GM12801 (cell line): ENCODE results near the gene MYL11.

ENCODE experiments used
- TF ChIP-seq, protein P1 (sequence below): IDR thresholded peaks from one replicate; pipeline ENCODE4 v1.5.1; 2011; ENCODE audit warnings: control low read depth; ENCODE audit not compliant: insufficient read length; ENCODE audit errors: extremely low read depth

MYL11 gene

GRCh38 chr16:30379158-30379783, 4.7 kb downstream of the MYL11 start:
- TF ChIP-seq, protein P1, sequence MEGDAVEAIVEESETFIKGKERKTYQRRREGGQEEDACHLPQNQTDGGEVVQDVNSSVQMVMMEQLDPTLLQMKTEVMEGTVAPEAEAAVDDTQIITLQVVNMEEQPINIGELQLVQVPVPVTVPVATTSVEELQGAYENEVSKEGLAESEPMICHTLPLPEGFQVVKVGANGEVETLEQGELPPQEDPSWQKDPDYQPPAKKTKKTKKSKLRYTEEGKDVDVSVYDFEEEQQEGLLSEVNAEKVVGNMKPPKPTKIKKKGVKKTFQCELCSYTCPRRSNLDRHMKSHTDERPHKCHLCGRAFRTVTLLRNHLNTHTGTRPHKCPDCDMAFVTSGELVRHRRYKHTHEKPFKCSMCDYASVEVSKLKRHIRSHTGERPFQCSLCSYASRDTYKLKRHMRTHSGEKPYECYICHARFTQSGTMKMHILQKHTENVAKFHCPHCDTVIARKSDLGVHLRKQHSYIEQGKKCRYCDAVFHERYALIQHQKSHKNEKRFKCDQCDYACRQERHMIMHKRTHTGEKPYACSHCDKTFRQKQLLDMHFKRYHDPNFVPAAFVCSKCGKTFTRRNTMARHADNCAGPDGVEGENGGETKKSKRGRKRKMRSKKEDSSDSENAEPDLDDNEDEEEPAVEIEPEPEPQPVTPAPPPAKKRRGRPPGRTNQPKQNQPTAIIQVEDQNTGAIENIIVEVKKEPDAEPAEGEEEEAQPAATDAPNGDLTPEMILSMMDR = no peak

DNA sequence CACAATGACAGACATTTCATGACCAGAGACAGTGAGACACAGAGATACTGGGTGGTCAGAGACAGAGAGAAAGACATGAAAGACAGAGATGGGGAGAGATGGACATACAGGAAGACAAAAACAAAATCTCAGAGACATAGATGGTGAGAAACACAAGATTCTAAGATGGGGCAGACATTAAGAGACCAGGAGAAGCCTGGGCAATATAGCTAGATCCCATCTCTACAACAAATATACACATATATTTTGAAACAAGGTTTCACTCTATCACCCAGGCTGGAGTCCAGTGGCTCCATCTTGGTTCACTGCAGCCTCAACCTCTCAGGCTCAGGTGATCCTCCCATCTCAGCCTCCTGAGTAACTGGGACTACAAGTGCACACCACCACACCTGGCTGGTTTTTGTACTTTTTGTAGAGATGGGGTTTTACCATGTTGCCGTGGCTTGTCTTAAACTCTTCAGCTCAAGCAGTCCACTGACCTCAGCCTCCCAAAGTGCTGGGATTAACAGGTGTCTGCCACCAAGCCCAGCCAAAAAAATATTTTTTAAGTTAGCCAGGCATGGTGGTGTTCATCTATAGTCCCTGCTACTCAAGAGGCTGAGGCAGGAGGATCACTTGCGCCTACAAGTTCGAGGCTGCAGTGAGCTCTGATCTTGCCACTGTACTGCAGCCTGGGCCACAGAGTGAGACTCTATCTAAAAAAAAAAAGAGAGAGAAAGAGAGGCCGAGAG, 5.6 kb downstream of the MYL11 start:
- TF ChIP-seq, protein P1 = no peak

DNA sequence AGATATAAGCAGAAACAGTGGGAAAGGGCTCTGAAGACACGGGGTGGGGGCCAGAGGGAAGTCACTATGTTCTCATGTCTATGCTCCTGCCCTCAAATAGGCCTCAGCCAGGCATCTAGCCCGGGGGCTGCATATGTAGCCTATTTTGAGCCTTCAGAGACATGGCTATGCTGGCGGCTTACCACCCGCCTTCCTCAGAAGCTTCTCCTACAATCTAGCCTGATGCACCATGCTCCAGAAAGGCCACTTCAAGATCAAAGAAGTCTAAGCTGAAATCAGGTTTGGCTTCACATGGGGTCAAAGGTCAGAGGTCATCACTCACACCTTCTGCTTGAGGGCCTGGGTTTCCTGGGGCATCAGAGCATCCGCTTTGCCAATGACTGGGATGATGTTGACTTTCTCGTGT, 6.2 kb downstream of the MYL11 start:
- TF ChIP-seq, protein P1 = no peak

DNA sequence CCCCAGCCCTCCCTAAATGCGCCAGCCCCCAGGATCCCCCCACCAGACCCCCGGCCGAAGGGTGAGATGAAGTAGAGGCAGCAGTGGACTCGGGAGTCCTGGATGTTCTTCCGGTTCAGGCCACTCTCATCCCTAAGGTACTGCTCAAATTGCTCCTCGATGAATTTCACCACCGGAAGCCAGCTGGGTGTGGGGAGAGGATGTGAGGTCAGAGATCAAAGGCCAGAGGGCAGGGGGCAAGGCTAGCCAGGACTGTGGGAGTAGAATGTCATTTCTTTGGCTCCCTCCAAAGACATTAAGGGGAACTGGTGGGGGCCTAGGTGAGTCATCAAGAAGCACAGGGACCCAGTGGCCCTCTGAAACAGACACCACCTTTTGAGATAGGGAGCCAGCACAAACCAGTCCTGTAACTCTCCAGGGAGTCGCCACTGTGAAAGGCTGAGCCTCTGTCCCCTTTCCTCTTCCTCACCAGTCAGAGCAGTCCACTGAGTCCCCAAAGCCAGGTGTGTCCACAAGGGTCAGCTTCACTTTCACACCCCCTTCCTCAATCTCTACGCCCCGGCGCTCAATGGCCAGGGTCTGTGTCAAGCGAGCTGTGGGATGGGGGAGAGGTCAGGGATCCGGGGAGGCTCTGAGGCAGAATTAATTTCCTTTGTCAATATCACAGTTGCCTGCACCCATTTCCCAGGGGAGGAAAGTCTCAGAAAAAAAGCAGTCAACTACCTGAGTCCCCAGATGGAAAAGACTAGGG, 6.9 kb downstream of the MYL11 start:
- TF ChIP-seq, protein P1 = no peak

- TF ChIP-seq, protein P1 = no peak
Measured at GRCh38 chr16:30382111-30382881, 7.7 kb downstream of the MYL11 start, which contains the start of gene SEPTIN1. SEPTIN1 (minus strand) TSS chr16:30382561; CDS start chr16:30382542, 19 bp downstream.

- TF ChIP-seq, protein P1 = no peak
Measured at GRCh38 chr16:30383521-30383920, 8.9 kb downstream of the MYL11 start.
